H54 (cell line): ENCODE data around the gene SOX30.

Source experiments
- DNase-seq: peaks from one replicate; pipeline ENCODE4 v3.0.0; 2011; ENCODE audit warnings: low spot score, mixed read lengths; ENCODE audit not compliant: insufficient read length
- FAIRE-seq: peaks from 3 replicates; lab custom pipeline; 2011; peaks lifted over from hg19 to GRCh38; lab: Jason Lieb, UNC
- POLR2A ChIP-seq: IDR thresholded peaks from 2 replicates; pipeline ENCODE4 v1.6.1; 2011; ENCODE audit warnings: low read depth, mild to moderate bottlenecking, low read length

The SOX30 gene

GRCh38 chr5:157592594-157592993, 59.6 kb downstream of the SOX30 start:
- FAIRE-seq (no peak), DNase-seq (no peak)
- TF ChIP-seq POLR2A: no peak

GRCh38 chr5:157590478-157590877, 61.8 kb downstream of the SOX30 start:
- no peak for TF ChIP-seq POLR2A
- no peak for FAIRE-seq
- no peak for DNase-seq

DNA sequence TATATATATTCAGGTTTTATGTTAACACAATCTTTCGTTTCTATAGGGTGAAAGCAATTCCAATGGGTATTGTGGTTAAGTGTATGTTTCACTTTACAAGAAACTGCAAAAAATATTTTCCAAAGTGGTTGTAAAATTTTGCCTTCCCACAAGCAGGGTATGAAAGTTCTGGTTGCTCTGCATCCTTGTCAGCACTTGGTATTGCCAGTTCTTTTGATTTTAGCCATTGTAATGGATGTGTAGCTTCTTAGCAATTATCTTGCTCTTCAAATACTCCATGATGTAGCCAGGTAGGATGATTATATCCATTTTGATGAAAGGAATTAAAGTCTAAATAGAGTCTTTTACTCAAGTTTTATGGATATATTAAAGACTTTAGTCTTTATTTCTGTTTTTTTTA, 67.6 kb downstream of the SOX30 start:
- TF ChIP-seq POLR2A: no peak

DNA sequence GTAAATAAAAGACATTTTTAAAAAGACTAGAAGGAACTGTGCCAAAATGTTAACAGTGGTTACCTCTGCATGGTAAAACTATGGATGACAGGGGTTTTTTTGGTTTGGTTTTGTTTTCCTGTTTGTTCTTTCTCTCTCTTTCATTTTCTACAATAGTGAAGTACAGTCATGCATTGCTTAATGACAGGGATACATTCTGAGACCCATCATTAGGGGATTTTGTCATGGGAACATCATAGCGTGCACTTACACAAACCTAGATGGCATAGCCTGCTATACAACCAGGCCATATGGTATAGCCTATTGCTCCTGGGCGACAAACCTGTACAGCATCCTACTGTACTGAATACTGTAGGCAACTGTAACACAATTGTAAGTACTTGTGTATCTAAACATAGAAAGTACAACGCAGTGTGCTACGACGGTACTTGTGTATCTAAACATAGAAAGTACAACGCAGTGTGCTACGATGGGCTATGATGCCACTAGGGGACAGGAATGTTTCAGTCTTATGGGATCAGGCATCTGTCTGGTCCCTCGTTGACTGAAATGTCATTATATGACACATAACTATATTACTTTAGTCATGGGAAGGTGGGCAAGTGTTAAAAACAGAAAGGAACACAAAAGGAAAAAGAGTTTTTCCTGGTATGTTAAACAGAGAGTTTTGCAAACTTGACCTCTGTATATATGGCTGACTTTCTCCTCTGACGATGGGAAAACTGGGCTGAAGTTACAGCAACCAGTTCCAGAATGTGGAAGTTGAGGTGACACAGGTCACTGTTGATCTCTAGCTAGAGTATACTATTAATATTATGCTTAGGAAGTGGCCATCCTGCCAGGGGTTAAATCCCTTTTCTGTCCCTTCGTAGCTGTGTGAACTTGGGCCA, 69.3 kb downstream of the SOX30 start:
- FAIRE-seq (no peak), DNase-seq (no peak)
- TF ChIP-seq POLR2A: no peak

More for the DNA sequence above, 67.6 kb downstream of the SOX30 start:
- DNase-seq: no peak
- FAIRE-seq: no peak

DNA sequence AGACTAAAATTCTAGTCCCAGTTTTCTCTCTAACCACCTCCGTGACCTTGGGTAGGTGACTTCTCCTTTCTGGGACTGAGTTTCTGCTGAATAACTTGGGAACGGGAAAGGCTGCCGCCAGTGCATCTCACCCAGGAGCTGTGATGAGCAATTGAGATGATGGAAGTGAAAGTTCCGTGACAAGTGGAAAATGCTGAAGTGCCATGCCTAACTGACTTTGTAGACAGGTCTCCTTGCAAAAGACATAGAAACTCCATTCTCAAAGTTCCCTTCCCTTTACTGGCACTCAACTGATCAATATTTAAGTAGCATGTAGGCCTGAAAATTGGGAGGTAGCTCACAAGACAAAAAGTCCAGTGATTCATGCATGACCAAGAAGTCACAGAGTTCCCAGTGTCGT, 70.3 kb downstream of the SOX30 start:
- TF ChIP-seq POLR2A: no peak
- DNase-seq: no peak
- no peak for FAIRE-seq

GRCh38 chr5:157578079-157578780, 74.0 kb downstream of the SOX30 start:
- FAIRE-seq: no peak
- no peak for DNase-seq
- TF ChIP-seq POLR2A: no peak

DNA sequence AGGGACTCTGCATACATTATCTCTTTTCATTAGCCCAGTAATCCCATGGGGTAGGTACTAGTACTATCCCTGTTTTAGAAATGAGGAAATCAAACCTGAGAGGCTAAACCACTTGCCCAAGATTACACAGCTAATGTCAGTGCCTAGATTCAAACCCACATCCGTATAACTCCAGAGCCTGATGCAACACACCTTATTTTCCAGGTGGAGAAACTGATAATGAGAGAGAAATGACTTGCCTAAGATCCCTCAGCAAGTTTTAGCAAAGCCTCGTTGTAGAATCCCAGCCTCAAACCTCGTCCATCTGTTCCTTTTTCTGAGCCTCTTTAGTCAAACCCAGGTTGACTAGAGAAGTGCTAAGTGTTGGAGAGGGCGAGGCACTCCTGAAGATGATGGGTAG, 75.6 kb downstream of the SOX30 start:
- DNase-seq (no peak), FAIRE-seq (no peak)
- no peak for TF ChIP-seq POLR2A
